Fibroblast of skin of left biceps (primary cell): Measurements from ENCODE around the gene HMGCS1.
"Not testable (repeated sequence)": the region's sequence is repeated elsewhere in the genome, so short reads cannot be mapped to it uniquely, and the experiment has no call there.

ENCODE experiments used
- DNase-seq, 2 experiments: peaks; one replicate each; pipeline ENCODE4 v3.0.0-alpha.2; 2013; ENCODE audit warnings: low read depth in 2 of 2

HMGCS1 gene

GRCh38 chr5:43313035-43313853 is at the start of gene HMGCS1:
HMGCS1 (minus strand) TSS chr5:43313412; CDS start chr5:43298965, 14,447 bp downstream.
- peak; percentile 98 to 99 for DNase-seq

- no peak for DNase-seq
These were observed 45.5 kb upstream of the HMGCS1 start for GRCh38 chr5:43358726-43359125.

- no peak for DNase-seq
These were observed 45.1 kb upstream of the HMGCS1 start for GRCh38 chr5:43358301-43358700.

GRCh38 chr5:43357878-43358281 is 44.7 kb upstream of the HMGCS1 start:
- no peak for DNase-seq

- DNase-seq = no peak
These were observed 43.9 kb upstream of the HMGCS1 start for GRCh38 chr5:43357067-43357466.

- DNase-seq = no peak
These were observed 41.6 kb upstream of the HMGCS1 start for GRCh38 chr5:43354774-43355173.

GRCh38 chr5:43353668-43354067 is 40.5 kb upstream of the HMGCS1 start:
- no peak for DNase-seq

GRCh38 chr5:43352915-43353314 is 39.7 kb upstream of the HMGCS1 start:
- no peak for DNase-seq

- no peak for DNase-seq
These were observed 38.9 kb upstream of the HMGCS1 start for GRCh38 chr5:43352131-43352530.

GRCh38 chr5:43348861-43349363 is 35.7 kb upstream of the HMGCS1 start:
- DNase-seq = no peak

GRCh38 chr5:43348207-43348606 is 35.0 kb upstream of the HMGCS1 start:
- DNase-seq = no peak

- no peak for DNase-seq
These were observed 25.6 kb upstream of the HMGCS1 start for GRCh38 chr5:43338862-43339261.

- DNase-seq = no peak
These were observed 22.9 kb upstream of the HMGCS1 start for GRCh38 chr5:43336159-43336558.

- no peak for DNase-seq
These were observed 22.5 kb upstream of the HMGCS1 start for GRCh38 chr5:43335681-43336080.

GRCh38 chr5:43332401-43332800 is 19.2 kb upstream of the HMGCS1 start:
- no peak for DNase-seq

- not testable (repeated sequence) for DNase-seq
These were observed 12.4 kb upstream of the HMGCS1 start for GRCh38 chr5:43325624-43326023.

- not testable (repeated sequence) for DNase-seq
These were observed 10.3 kb upstream of the HMGCS1 start for GRCh38 chr5:43323488-43323887.

- no peak for DNase-seq
These were observed 7.6 kb upstream of the HMGCS1 start for GRCh38 chr5:43320846-43321245.

- DNase-seq = no peak
These were observed 3.2 kb upstream of the HMGCS1 start for GRCh38 chr5:43316421-43316820.

GRCh38 chr5:43315682-43316081 is 2.5 kb upstream of the HMGCS1 start:
- no peak for DNase-seq

- no peak for DNase-seq
These were observed 2.1 kb upstream of the HMGCS1 start for GRCh38 chr5:43315263-43315662.

GRCh38 chr5:43314724-43315123 is 1.5 kb upstream of the HMGCS1 start:
- no peak for DNase-seq

GRCh38 chr5:43313854-43314457 is 744 bp upstream of the HMGCS1 start:
- no peak for DNase-seq
